DMS 273 treated with DMSO at 0.1 percent for 48 hours (cell line): ENCODE measurements around the gene CST3.

Experiments
- DNase-seq: peaks from one replicate; lab custom pipeline; 2025; lab: John Stamatoyannopoulos, UW

The CST3 gene

DNA sequence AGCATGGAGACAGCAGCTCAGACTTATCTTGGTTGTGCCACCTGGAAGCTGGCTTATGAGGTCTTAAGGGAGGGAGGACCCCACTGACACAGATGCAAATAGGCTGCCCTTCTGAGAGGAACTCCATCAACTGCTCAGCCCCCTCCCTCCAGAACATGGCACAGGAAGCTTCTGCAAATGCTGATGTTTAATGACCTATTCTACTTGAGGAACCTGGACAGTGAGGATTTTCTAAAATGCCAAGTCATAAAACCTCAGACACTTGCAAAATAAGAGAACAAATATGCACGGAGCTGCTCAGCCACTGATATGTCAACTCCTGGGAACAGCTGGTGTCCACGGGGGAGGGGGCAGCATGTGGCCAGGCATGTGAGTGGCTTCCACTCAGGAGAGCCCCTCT is 35.5 kb downstream of the CST3 start:
- DNase-seq = no peak

DNA sequence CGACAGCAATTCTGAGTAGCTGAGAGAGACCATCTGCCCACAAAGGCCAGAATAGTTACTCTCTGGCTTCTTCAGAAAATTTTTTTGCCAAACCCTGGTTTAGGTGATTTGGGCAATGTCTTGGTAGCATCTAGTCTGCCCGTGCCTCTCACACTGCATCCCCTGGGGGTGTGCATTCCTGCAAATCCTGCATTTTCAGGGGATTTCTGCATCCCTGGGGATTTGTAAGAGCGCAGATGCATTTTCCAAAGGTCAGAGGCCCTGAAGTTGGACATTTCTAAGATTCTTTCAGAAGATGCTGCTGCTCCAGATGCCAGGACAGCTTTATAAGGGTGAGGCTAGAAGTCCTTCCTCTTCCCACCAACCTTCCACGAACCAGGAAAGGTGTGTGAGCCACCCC is 36.0 kb downstream of the CST3 start:
- DNase-seq = no peak

DNA sequence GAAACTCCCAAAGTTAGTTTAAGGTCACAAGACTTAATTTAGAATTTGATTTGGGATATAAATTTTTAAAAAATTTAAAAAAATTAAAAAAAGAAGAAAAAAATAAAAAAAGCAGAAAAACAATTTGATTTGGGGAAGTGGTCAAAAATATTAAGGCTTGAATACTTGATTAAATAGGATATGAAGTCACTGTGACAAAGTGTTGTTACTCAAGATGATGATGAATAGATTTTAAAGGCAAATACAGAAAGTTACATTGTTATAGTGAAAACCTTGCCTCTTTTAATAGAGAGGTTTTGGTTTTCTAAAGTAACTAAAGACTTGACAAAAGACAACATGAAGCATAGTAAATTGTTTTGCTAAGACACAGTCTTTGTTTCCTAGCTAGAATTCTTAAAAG is 39.3 kb downstream of the CST3 start:
- no peak for DNase-seq

DNA sequence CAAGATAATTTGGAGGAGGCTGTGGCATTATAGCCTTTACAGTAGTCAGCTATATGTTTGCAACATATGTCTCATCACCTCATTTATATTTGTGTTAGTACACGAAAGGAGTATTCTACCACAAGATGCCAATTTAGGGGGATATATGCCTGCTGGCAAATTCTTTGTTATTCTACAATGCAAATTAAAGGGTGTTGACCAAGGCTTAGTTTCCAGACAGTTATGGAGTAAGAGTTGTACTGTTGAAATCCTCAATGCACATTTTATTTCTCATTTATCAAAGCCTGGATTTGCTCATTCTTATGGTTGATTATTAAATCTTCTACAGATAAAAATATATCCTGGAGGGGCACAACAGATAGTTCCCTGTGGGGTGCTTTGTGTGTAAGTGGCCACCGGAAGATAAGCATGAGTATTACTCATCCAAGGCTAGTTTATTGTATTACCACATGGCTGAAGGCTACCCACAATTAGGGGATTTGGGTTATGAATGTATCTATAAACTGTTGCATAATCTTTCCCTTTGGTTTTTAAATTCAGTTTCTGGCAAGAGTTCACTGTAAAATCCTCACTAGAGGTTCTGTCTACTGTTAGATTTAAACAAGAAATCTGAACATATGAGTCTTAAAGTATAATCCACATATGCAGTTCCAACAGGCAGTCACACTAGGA is 41.0 kb downstream of the CST3 start:
- DNase-seq = no peak

DNA sequence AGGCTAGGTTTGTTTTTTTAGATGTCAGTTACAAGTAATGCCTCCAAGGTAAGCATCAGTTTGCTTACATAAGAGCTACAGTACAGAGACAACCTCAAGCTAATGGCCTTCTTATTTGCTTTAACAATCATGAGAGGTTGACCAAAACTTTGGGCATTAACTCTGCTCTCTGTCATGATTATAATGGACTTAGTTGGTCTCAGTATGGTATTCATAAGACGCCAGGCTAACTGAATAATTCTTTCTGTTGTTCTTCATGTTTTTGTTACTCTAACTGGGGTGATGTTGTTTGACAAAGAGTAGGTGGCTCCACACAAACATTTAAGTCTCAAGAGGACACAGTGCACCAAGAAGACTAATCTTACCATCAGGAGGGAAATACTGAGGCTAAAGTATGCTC is 41.8 kb downstream of the CST3 start:
- no peak for DNase-seq

DNA sequence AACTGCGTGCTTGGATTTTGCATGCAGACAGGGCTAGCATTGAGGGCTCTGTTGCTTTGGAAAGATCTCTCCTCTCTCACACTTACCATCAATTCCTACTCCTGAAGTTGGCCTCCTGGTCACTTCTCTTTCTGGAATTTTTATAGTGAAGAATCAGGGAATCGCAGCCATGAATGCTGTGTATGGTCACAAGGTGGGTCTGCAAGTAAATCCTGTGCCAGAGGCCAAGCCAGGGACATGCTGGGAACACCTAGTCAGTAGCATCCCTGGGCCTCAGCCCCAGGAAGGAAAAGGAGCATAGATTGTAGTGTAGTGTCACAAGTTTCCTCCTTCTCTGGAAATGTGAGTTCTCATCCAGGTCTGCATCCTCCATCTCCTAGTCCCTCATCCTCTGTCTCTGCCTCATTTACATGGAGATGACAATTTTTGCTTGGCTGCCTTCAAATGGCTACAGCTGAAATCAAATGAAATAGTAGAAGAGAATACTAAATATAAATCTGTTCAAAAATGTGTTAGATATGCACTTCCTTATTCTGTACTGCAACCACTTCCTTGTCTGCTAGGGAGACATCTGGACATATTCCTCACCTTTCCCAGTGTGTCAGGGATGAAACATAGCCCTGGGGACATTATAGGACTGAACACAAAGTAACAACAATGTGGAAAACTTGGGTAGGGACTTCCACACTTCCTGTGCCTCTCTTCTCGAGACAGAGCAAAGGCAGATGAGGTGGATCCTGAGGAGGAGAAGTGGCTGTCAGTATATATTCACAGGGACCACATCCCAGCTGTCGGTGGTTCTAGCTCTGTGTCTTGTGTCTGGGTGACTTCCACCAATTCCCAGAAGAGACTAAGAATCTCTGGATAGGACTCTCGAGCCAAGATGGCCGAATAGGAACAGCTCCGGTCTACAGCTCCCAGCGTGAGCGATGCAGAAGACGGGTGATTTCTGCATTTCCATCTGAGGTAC is 49.0 kb downstream of the CST3 start:
- no peak for DNase-seq

DNA sequence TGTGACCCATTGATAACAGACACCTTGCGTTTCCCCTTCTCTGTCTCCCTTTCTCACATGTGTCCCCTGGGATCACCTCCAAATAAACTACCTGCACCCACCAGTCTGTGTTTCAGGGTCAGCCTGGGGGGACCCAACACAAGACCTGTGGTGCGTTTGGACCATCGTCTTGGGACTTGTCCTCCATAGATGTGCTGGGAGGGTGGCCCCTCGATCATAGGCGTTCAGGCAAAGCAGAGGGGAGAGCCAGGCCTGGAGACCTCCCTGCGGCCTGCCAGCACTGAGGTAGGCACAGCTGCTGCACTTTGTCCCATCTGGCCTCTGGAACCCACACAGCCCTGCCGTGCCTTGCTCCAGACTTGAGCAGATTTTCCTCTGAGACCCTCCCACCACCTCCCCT is 50.1 kb downstream of the CST3 start:
- DNase-seq = no peak

DNA sequence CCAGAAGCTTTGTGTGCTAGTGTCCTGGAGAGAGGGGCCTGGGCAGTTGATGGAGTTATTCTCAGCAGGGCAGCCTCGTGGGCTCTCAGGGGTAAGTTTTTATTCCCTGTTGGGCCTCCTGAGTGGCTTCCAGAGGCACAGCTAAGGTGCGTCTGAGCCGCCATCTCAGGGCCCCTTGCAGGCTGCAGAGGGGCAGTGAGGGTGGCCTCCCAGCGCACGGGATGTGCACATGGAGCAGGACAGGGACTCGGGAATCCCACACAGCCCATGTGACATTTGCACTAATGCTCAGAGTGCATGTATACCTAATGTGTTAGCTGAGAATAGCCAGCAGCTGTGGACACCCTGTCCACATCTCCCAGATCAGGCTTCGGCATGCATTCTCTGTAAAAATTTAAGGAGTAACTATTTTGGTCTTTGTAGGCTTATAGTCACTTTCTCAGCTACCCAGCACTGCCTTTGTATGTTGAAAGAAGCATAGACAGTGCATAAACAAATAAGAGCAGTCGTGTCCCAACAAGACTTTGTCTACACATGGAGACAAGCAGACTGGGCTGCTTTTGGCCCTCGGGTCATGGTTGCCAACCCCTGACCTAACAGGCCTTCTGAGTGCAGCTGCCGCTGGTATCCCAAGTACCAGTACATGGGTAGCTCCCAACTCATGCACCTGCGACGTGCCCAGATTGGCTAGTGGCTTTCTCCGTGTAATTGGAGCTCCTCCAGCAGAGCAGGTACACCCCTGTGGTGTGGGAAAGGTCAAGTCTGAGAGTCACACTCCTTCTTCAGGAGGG is 50.8 kb downstream of the CST3 start:
- no peak for DNase-seq

DNA sequence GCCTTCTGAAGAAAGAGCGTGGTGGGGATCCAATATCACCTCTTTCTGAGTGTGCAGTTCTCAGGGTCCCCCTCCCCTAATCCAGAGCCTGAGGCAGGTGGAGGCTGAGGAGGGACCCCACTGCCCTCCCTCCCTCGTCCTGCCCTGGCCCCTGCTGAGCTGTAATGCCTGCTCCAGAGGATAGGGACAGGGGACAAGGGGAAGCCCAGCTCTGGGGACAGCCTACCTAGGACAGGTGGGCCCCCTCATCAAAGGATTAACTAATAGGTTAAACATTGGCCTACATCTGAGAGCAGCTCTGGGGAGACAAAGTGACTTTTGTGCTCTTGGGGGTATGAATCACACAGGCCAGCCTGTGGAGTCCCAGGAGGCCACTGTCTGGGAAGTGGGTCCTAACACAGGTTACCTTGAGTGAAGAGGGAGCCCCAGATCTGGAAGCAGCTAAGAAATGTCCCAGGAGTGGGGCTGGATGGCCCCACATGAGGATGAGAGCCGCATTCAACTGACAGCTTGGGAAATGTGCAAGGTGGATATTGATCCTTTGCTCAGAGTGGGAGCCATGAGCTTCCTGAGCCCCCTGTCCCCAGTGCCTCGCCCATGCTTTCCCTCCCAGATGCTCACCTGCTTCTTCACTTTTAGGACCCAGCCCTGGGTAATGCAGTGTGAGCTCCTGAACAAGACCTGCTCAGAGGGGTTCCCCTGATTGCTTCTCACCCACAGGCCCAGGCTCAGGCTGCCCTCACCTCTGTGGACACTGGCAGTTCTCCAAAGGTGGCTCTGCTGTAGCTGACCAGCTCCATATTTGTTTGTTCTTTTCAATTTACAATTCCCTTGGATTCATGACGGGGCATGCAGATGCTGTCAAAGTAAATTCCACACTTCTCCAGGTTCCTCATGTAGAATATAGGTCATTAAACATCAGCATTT is 51.7 kb downstream of the CST3 start:
- DNase-seq = no peak

DNA sequence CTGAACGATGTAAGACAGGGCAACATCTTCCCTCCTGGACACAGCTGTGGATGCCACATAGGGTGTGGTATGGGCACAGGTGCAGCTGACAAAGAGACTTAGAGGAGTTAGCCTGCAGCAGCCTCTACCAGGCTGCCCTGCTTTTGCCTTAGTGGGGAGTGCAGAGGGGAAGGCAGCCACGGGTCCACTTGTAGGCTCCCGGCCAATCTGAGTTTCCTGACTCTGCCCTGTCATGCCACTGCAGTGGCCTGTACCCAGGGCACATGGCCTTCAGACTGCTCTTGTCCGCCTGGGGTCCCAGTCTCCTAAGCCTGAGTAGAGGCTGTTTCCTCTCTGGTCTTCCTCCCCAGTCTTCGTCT is 52.3 kb downstream of the CST3 start:
- DNase-seq = no peak

DNA sequence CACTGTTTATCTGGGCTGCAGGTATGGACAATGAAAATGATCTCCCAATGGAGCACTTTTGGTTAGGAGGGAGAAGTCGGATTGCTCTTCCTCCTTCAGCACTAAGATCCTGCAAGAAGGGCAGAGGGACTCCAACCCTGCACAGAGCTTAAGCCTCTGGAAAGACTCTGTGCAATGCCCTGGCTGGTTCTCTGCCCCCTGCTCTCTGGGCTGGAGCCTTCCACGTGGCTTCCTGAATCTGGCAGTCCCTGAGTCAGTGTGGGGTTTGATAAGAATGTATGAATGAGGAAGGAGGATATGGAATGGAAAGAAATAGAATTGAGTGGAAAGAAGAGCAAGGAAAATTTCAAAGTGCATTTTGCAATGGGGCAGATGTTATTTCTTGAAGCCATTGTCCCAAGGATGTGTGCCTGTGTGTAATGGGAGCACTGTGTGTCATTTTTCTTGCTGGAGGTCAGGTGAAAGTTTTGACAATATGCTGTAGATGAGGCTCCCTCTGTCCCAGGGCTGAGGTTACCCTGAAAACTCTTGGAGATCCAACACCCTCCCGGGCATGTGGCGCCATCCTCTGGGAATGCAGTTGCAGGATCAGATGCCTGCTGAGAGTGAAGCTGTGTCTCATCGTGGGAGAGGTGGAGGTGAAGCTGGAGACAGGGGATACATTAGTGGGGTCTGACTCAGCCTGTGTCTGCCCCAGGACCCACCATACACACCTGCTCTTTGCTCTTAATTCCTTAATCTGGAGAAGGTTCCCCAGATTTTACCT is 53.1 kb downstream of the CST3 start:
- DNase-seq = no peak
